ENCODE results near the gene CD200R1.

Gene CD200R1

DNA sequence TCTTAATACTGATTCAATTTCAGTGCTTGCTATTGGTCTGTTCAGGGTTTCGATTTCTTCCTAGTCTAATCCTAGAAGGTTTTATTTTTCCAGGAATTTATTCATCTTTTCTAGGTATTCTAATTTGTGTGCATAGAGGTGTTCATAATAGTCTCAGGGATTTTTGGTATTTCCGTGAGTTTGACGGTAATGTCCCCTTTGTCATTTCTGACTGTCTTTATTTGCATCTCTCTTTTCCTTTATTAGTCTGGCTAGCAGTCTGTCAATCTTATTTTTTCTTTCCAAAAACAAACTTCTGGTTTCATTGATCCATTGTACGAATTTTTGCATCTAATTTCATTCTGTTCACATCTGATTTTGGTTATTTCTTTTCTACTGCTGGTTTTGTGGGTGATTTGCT is 93.0 kb downstream of the CD200R1 start:
- Mint-ChIP-seq H3K9me3 (peaks cover 2% of the 10 kb centered on the region), H3K4me3 (no peak overlapping the region), H3K27ac (no peak overlapping the region), H3K4me1 (no peaks in the 10 kb centered on the region), H3K36me3 (ENCODE audit: low read depth) (no peaks in the 10 kb centered on the region), H3K27me3 (ENCODE audit: low read depth) (no peaks in the 10 kb centered on the region)
- TF ChIP-seq, protein P1, sequence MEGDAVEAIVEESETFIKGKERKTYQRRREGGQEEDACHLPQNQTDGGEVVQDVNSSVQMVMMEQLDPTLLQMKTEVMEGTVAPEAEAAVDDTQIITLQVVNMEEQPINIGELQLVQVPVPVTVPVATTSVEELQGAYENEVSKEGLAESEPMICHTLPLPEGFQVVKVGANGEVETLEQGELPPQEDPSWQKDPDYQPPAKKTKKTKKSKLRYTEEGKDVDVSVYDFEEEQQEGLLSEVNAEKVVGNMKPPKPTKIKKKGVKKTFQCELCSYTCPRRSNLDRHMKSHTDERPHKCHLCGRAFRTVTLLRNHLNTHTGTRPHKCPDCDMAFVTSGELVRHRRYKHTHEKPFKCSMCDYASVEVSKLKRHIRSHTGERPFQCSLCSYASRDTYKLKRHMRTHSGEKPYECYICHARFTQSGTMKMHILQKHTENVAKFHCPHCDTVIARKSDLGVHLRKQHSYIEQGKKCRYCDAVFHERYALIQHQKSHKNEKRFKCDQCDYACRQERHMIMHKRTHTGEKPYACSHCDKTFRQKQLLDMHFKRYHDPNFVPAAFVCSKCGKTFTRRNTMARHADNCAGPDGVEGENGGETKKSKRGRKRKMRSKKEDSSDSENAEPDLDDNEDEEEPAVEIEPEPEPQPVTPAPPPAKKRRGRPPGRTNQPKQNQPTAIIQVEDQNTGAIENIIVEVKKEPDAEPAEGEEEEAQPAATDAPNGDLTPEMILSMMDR (IDR thresholded peaks at IDR 0.05; ENCODE audit: unreplicated experiment in 3 of 3): no peak

DNA sequence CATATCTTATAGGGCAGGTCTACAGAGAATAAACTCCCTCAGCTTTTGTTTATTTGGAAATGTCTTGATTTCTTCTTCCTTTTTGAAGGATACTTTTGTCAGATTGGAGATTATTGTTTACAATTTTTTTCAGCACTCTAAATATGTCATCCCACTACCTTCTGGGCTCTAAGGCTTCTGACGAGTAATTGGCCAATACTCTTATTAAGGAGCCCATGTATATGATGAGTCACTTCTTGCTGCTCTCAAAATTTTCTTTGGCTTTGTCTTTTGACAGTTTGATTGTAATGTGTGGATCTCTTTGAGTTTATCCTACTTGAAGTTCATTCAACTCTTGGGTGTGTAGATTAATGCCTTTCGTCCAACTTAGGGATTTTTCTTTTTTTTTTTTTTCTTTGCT is 99.3 kb downstream of the CD200R1 start:
- H3K4me1 Mint-ChIP-seq: no peaks in the 10 kb centered on the region
- H3K27ac Mint-ChIP-seq: no peak overlapping the region
- TF ChIP-seq, protein P1 (IDR thresholded peaks at IDR 0.05; ENCODE audit: unreplicated experiment in 3 of 3): no peak
- no peaks in the 10 kb centered on the region for H3K36me3 Mint-ChIP-seq (ENCODE audit: low read depth)
- H3K9me3 Mint-ChIP-seq: peaks cover 12% of the 10 kb centered on the region
- H3K4me3 Mint-ChIP-seq: no peak overlapping the region
- H3K27me3 Mint-ChIP-seq (ENCODE audit: low read depth): no peaks in the 10 kb centered on the region

DNA sequence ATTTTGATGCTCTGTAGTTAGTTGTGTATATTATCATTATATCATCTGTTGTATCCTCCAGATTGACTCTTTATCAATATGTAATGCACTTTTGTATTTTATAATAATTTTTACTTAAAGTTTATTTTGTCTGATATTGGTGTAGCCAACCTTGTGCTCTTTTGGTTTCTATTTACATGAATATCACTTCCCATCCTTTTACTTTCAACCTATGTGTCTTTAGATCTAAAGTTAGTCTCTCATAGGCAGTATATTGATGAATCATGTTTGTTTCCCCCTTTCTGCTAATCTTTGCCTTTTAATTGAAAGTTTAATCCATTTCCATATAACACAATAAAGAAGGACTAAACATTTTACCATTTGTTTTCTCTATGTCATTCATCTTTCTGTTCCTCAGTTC is 100.2 kb downstream of the CD200R1 start:
- TF ChIP-seq, protein P1 (IDR thresholded peaks at IDR 0.05; ENCODE audit: unreplicated experiment in 3 of 3): no peak
- Mint-ChIP-seq H3K4me3 (no peak overlapping the region), H3K4me1 (no peaks in the 10 kb centered on the region), H3K27ac (no peak overlapping the region), H3K27me3 (ENCODE audit: low read depth) (no peaks in the 10 kb centered on the region), H3K9me3 (peaks cover 18% of the 10 kb centered on the region), H3K36me3 (ENCODE audit: low read depth) (no peaks in the 10 kb centered on the region)

DNA sequence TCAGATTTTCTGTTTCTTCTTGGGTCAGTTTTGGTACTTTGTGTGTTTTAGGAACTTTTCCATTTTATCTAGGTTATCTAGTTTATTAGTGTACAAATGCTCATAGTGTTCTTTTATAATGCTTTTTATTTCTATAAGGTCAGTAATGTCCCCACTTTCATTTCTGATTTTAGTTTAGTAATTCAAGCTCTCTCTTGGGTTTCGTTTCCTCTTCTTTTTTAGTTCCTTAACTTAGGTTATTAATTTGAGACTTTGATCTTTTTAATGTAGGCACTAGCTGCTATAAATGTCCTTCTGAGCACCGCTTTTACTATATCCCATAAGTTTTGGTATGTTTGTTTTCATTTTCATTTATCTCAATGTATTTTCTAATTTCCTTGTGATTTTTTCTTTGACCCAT is 101.3 kb downstream of the CD200R1 start:
- no peak overlapping the region for H3K27ac Mint-ChIP-seq
- no peak overlapping the region for H3K4me3 Mint-ChIP-seq
- H3K9me3 Mint-ChIP-seq: peaks cover 22% of the 10 kb centered on the region
- H3K36me3 Mint-ChIP-seq (ENCODE audit: low read depth): no peaks in the 10 kb centered on the region
- no peaks in the 10 kb centered on the region for H3K27me3 Mint-ChIP-seq (ENCODE audit: low read depth)
- TF ChIP-seq, protein P1 (IDR thresholded peaks at IDR 0.05; ENCODE audit: unreplicated experiment in 3 of 3): no peak
- H3K4me1 Mint-ChIP-seq: no peaks in the 10 kb centered on the region

DNA sequence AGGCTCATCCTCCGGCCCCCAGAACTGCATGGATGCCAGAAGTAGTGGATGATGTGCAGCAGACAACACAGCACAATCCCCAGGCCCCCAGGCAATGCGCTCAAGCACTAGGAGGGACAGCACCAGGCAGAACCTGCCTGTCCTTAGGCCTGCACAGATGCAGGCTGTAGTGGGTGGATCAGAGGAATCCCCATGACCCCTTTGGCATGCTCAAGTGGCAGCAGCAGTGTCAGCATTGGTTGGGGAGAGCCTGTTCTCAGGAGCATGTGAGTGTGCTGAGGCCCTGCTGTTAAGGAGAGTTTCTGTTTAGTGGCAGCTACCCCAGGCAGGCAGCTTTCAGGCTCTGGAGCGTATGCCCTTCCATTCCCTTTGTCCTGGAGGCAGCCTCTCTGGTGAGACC is 103.2 kb downstream of the CD200R1 start:
- TF ChIP-seq, protein P1 (IDR thresholded peaks at IDR 0.05; ENCODE audit: unreplicated experiment in 3 of 3): no peak
- H3K4me1 Mint-ChIP-seq: no peaks in the 10 kb centered on the region
- H3K4me3 Mint-ChIP-seq: no peak overlapping the region
- no peaks in the 10 kb centered on the region for H3K27me3 Mint-ChIP-seq (ENCODE audit: low read depth)
- H3K36me3 Mint-ChIP-seq (ENCODE audit: low read depth): no peaks in the 10 kb centered on the region
- H3K27ac Mint-ChIP-seq: no peak overlapping the region
- peaks cover 33% of the 10 kb centered on the region for H3K9me3 Mint-ChIP-seq
